IMR-90 (cell line): ENCODE measurements around the gene DMRT1. TPM values are rescaled to one million over a fixed set of nuclear protein-coding genes. Genes with fewer than 3 reads are reported as not detected.

Source experiments
- ATAC-seq: fragments of 200-7000 bp; cut with Tn5 transposase; 2 replicates; pipeline ENCODE4 v1.9.1; 2020; ENCODE audit warnings: low read depth, mild to moderate bottlenecking, moderate library complexity
- BruUV-seq: library from RNA; stranded (reverse); fragments of 400-500 nt; replicated peaks from 2 replicates; lab custom pipeline; 2021; lab: Mats Ljungman, UMichigan
- CTCF ChIA-PET: fragments of 300-600 bp; formaldehyde crosslinking; extraction: SDS; loops from one replicate; lab custom pipeline; 2021; ENCODE audit warnings: antibody characterized with exemption; lab: Yijun Ruan, JAX
- POLR2A ChIA-PET: fragments of 300-600 bp; sonication (Branson Sonifier 250); formaldehyde crosslinking; loops from one replicate; lab custom pipeline; 2022; ENCODE audit warnings: antibody characterized with exemption; ENCODE audit not compliant: unreplicated experiment; lab: Charles Lee
- DNase-seq: peaks from one replicate; pipeline ENCODE4 v3.0.0; 2013
- H2AFZ ChIP-seq: replicated peaks from 2 replicates; pipeline ENCODE3; 2013; ENCODE audit warnings: low read length, mild to moderate bottlenecking; ENCODE audit not compliant: poor library complexity
- H2AK5ac ChIP-seq: 2 replicates; pipeline ENCODE4 v1.6.1; 2013; ENCODE audit warnings: low read depth, low read length, inconsistent platforms
- H2AK9ac ChIP-seq: replicated peaks from 2 replicates; pipeline ENCODE3; 2013; ENCODE audit warnings: mild to moderate bottlenecking, low read depth, low read length, moderate library complexity; ENCODE audit not compliant: poor library complexity
- H2BK120ac ChIP-seq: 2 replicates; pipeline ENCODE4 v1.6.1; 2013; ENCODE audit warnings: low read depth, low read length, inconsistent platforms
- H2BK15ac ChIP-seq: 3 replicates; pipeline ENCODE4 v1.6.1; 2013; ENCODE audit warnings: low read depth, low read length, inconsistent platforms
- H2BK20ac ChIP-seq: 2 replicates; pipeline ENCODE4 v1.6.1; 2013; ENCODE audit warnings: low read depth, mild to moderate bottlenecking, inconsistent platforms, low read length, moderate library complexity
- H2BK5ac ChIP-seq: 2 replicates; pipeline ENCODE4 v1.6.1; 2013; ENCODE audit warnings: mild to moderate bottlenecking, low read depth, low read length, inconsistent platforms; ENCODE audit not compliant: poor library complexity, severe bottlenecking
- H3K14ac ChIP-seq: replicated peaks from 2 replicates; pipeline ENCODE4 v1.6.1; 2013; ENCODE audit warnings: low read depth, low read length, inconsistent platforms
- H3K18ac ChIP-seq: 2 replicates; pipeline ENCODE4 v1.6.1; 2013; ENCODE audit warnings: low read depth, low read length, control low read depth
- H3K23ac ChIP-seq: 2 replicates; pipeline ENCODE4 v1.6.1; 2013; ENCODE audit warnings: low read depth, low read length, inconsistent platforms
- H3K27ac ChIP-seq: 2 replicates; pipeline ENCODE4 v1.5.1; 2013; ENCODE audit warnings: mild to moderate bottlenecking, control low read depth, low read length; ENCODE audit not compliant: insufficient read depth
- H3K27me3 ChIP-seq: 2 replicates; pipeline ENCODE4 v1.6.1; 2013; ENCODE audit warnings: low read length; ENCODE audit not compliant: control insufficient read depth, insufficient read depth
- H3K36me3 ChIP-seq: 2 replicates; pipeline ENCODE4 v1.6.1; 2013; ENCODE audit warnings: low read length, mixed read lengths; ENCODE audit not compliant: control insufficient read depth, insufficient read depth
- H3K4ac ChIP-seq: 2 replicates; pipeline ENCODE4 v1.6.1; 2013; ENCODE audit warnings: low read depth, low read length, inconsistent platforms
- H3K4me1 ChIP-seq: 2 replicates; pipeline ENCODE4 v1.6.1; 2013; ENCODE audit warnings: low read length, mixed read lengths; ENCODE audit not compliant: control insufficient read depth, insufficient read depth
- H3K4me2 ChIP-seq: 2 replicates; pipeline ENCODE4 v1.6.1; 2013; ENCODE audit warnings: low read depth, mild to moderate bottlenecking, control low read depth, low read length, moderate library complexity
- H3K4me3 ChIP-seq: 2 replicates; pipeline ENCODE4 v1.5.1; 2013; ENCODE audit warnings: low read depth, mild to moderate bottlenecking, control low read depth, low read length, moderate library complexity; ENCODE audit not compliant: insufficient read depth
- H3K56ac ChIP-seq: 2 replicates; pipeline ENCODE4 v1.6.1; 2013; ENCODE audit warnings: low read length, inconsistent platforms; ENCODE audit not compliant: insufficient read depth; ENCODE audit errors: extremely low read depth
- H3K79me1 ChIP-seq, 2 experiments: 2 replicates each; pipeline ENCODE4 v1.6.1; 2013; ENCODE audit warnings: low read length in 2 of 2, inconsistent platforms in 1 of 2, low read depth in 1 of 2
- H3K9ac ChIP-seq: 2 replicates; pipeline ENCODE4 v1.6.1; 2013; ENCODE audit warnings: low read depth, low read length, control low read depth
- H3K9me1 ChIP-seq: 2 replicates; pipeline ENCODE4 v1.6.1; 2013; ENCODE audit warnings: low read length, inconsistent platforms; ENCODE audit not compliant: insufficient read depth
- H3K9me3 ChIP-seq: 2 replicates; pipeline ENCODE4 v1.6.1; 2013; ENCODE audit warnings: low read length; ENCODE audit not compliant: control insufficient read depth, insufficient read depth
- H4K20me1 ChIP-seq: 2 replicates; pipeline ENCODE4 v1.6.1; 2013; ENCODE audit warnings: low read length, inconsistent platforms; ENCODE audit not compliant: insufficient read depth
- H4K5ac ChIP-seq: 2 replicates; pipeline ENCODE4 v1.6.1; 2013; ENCODE audit warnings: mild to moderate bottlenecking, low read depth, low read length, control low read depth
- H4K8ac ChIP-seq, 2 experiments: 2 replicates each; pipeline ENCODE4 v1.6.1; 2013; ENCODE audit warnings: low read depth in 2 of 2, low read length in 2 of 2, control low read depth in 1 of 2, inconsistent platforms in 1 of 2
- H4K91ac ChIP-seq: 2 replicates; pipeline ENCODE4 v1.6.1; 2013; ENCODE audit warnings: low read depth, low read length, inconsistent platforms; ENCODE audit not compliant: insufficient read depth
- CEBPB ChIP-seq: IDR thresholded peaks from 2 replicates; pipeline ENCODE4 v1.6.1; 2012; ENCODE audit warnings: low read depth, low read length, improper control_type of control experiment
- CHD1 ChIP-seq: IDR thresholded peaks from 2 replicates; pipeline ENCODE4 v1.6.1; 2012; ENCODE audit warnings: low read depth, low read length, improper control_type of control experiment
- WGBS, 2 experiments: methylation state at CpG; one replicate each; pipeline versions ENCODE4 v1.1.5 to v1.1.7; 2013; ENCODE audit warnings: missing lambda C conversion rate in 2 of 2; ENCODE audit not compliant: insufficient read length in 1 of 2; ENCODE audit errors: extremely low coverage in 2 of 2; 5-methylcytosine and 5-hydroxymethylcytosine counted together
- dilution Hi-C: fragments of 300-500 bp; cut with HindIII; formaldehyde crosslinking; loops from one replicate; pipeline ENCODE4 v1.14.3; 2018; ENCODE audit warnings: low sequenced_read_pairs; ENCODE audit not compliant: unreplicated experiment
- in situ Hi-C: fragments of 300-500 bp; cut with MboI; formaldehyde crosslinking; loops from 3 replicates; pipeline ENCODE4 v1.14.3; 2019; ENCODE audit warnings: low sequenced_read_pairs, inconsistent platforms, mixed read lengths
- intact Hi-C: fragments of 100-400 bp; cut with micrococcal nuclease; formaldehyde crosslinking; loops from 2 replicates; pipeline ENCODE4 v1.10.0; 2022
- polyA plus RNA-seq, 3 experiments: library from polyadenylated mRNA; depleted of rRNA; stranded (reverse); fragments of >200 nt; gene quantifications; 2 replicates each; pipeline ENCODE4 v1.2.3, GENCODE V29; 2012; ENCODE audit warnings: low replicate concordance in 1 of 3
- total RNA-seq: library from RNA; depleted of rRNA; stranded (reverse); fragments of >200 nt; gene quantifications from 2 replicates; pipeline ENCODE4 v1.2.3, GENCODE V29; 2012

Gene DMRT1
- total and polyA plus RNA-seq, 2 of the 4 experiments (the other 2 are of a cell fraction) = not detected

- Histone ChIP-seq H4K5ac (no peak overlapping the region), H4K20me1 (no peaks in the 10 kb centered on the region), H2BK20ac (no peak overlapping the region), H3K79me1 (no peaks in the 10 kb centered on the region), H3K9me1 (no peaks in the 10 kb centered on the region), H3K14ac (no peak overlapping the region), H3K27me3 (peaks cover 69% of the 10 kb centered on the region), H3K23ac (no peak overlapping the region), H2BK5ac (no peak overlapping the region), H3K4me2 (no peak overlapping the region), H3K9me3 (peaks cover 20% of the 10 kb centered on the region; the same call in 1 of the 2 replicates), H2AK9ac (no peak overlapping the region), H2BK120ac (no peak overlapping the region), H3K9ac (no peak overlapping the region), H4K8ac (no peak overlapping the region), H2BK15ac (no peak overlapping the region), H3K4ac (no peak overlapping the region), H4K91ac (no peak overlapping the region), H2AK5ac (no peak overlapping the region), H3K56ac (no peak overlapping the region), H3K18ac (no peak overlapping the region), H3K4me1 (no peaks in the 10 kb centered on the region; the same call in 1 of the 2 replicates), H2AFZ (no peak overlapping the region), H3K36me3 (no peaks in the 10 kb centered on the region), H3K27ac (no peak overlapping the region), H3K4me3 (no peak overlapping the region)
- BruUV-seq = no TSS peak
- DNase-seq = no peak
- ChIA-PET CTCF (no interaction called here), POLR2A (no interaction called here)
- TF ChIP-seq CHD1 (no peak), CEBPB (no peak)
- in situ Hi-C loops (no loop called here), dilution Hi-C loops (no loop called here), intact Hi-C loops (no loop called here)
- no peak for ATAC-seq
- WGBS, 2 experiments = 0% methylated on average over 3 of the region's 49 CpGs; no CpG with 5 or more reads in 1 of the 2 experiments
Observed at GRCh38 chr9:969310-970150, 128.0 kb downstream of the DMRT1 start.
